Stomach (tissue), 4 donors: Measurements from ENCODE around the gene SYT11.
A peak's percentile ranks its signal among the peaks of the same experiment; 100 is the strongest.

Source experiments
- CTCF ChIP-seq, 7 experiments: fragments of 450-650 bp in 4 of 7; fragments of 200-600 bp in 3 of 7; sonication (generic) in 3 of 7; IDR thresholded peaks; one replicate each; pipeline ENCODE4 v1.5.1; 2016 to 2019; ENCODE audit warnings: antibody characterized with exemption in 7 of 7, control low read depth in 2 of 7, mild to moderate bottlenecking in 1 of 7
- POLR2AphosphoS5 ChIP-seq, 3 donors: sonication (generic); formaldehyde crosslinking; IDR thresholded peaks; one replicate each; pipeline ENCODE4 v1.6.1; 2016; ENCODE audit warnings: antibody characterized with exemption in 3 of 3

- TF ChIP-seq CTCF (IDR thresholded peaks at IDR 0.05) (no peak), POLR2AphosphoS5 (IDR thresholded peaks at IDR 0.05) (peak in 2 of 3 donors; percentile 31 to 83)
Measured at GRCh38 chr1:155920717-155921116, 61.4 kb downstream of the SYT11 start.
